Ramos (cell line): ENCODE results near the gene ULK4.
"Not testable (repeated sequence)": the region's sequence is repeated elsewhere in the genome, so short reads cannot be mapped to it uniquely, and the experiment has no call there.

Source experiments
- in situ Hi-C: fragments of 300-500 bp; cut with MboI; formaldehyde crosslinking; loops from one replicate; pipeline ENCODE4 v1.14.3; 2022; ENCODE audit warnings: low sequenced_read_pairs; ENCODE audit not compliant: unreplicated experiment

Gene ULK4

GRCh38 chr3:41598402-41599126, 363.3 kb downstream of the ULK4 start:
- in situ Hi-C loops: no loop called here

- in situ Hi-C loops: no loop called here
These were observed 368.1 kb downstream of the ULK4 start for GRCh38 chr3:41593774-41594173.

GRCh38 chr3:41592753-41593510, 369.0 kb downstream of the ULK4 start:
- in situ Hi-C loops: no loop called here

GRCh38 chr3:41583014-41583413, 378.9 kb downstream of the ULK4 start:
- in situ Hi-C loops: no loop called here

DNA sequence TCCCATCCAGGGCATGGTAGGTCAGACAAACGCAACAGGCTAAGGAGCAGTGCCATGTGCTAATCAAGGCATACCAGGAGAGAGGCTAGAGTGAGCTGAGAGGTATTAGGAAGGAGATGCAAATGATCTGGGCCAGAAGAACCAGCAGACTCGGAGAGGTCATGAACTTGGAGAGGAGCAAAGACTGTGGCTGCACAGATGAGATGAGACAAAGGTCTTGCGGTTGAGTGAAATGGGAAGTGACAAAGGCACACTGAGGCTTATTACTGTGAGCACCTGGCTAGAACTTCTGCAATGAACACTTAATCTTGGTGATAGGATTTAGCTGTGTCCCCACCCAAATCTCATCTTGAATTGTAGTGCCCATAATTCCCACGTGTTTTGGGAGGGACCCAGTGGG, 380.2 kb downstream of the ULK4 start:
- in situ Hi-C loops: no loop called here

DNA sequence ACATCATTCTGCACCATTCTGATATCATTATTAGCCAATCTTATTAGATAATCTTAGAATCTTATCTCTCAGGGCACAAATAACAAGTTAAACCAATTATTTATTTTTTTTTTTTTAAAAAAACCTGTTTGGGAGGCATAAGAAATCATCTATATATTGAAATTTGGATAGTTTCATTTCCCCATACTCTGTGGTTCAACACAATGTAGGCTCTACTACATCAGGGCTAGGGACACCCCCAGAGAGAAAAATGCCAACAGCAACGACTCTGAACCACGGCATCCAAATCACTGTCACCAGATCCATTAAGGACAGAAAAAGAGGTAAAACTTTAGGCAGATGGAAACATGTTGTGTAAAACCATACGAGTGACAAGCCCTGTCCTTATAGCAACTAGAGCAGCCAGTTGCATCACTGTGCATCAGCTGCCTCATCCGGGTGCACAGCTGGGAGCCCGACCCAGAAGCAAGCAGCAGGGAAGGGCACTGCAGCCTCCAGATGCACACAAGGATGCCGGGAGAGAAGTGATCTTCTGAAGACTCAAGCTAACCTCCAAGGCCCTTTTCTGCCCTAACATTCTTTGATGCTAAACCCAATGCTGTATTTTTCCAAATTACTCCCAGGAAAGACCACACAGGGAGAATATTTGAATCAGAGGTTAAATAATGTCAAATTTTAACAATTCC, 381.5 kb downstream of the ULK4 start:
- in situ Hi-C loops: no loop called here

GRCh38 chr3:41579861-41580260, 382.0 kb downstream of the ULK4 start:
- in situ Hi-C loops: no loop called here

DNA sequence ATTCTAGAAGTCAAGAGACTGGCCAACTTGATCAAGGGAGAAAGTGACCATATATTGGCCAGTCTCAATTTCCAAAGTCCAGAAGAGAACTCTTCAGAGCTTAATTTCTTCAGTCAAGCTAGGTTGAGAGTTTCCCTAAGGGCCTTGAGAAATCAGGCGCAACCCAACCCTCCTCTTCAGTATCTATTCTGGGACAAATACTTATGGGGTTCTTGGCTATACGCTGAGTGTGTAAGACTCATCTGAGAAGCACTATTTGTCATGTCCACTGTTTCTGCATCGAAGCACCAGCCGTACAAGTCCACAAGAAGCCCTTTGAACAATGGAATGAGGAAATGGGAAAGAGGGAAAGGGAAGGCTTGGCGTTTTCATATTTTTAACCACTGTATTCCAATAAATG, 383.1 kb downstream of the ULK4 start:
- in situ Hi-C loops: no loop called here

- in situ Hi-C loops: no loop called here
These were observed 386.2 kb downstream of the ULK4 start for GRCh38 chr3:41575724-41576123.

GRCh38 chr3:41574900-41575299, 387.0 kb downstream of the ULK4 start:
- in situ Hi-C loops: no loop called here

DNA sequence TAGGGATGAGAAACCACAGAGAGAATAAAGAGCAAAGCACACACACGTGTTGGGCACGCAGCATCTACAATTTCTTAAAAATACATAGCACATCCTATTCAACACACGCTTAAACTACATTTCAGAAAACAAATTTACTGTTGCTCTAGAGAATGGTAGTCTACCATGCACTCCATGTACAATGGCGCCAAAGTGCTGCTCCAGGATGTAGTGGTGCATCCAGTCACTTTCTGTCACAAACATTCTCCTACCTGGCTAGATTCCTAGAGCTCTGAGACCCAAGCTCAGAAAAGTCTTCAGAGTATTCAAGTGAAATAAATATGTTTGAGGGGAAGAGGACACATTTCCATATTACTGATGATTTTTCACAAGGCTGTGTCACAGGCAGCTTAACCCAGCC, 388.3 kb downstream of the ULK4 start:
- in situ Hi-C loops: no loop called here

GRCh38 chr3:41572092-41572491, 389.8 kb downstream of the ULK4 start:
- in situ Hi-C loops: no loop called here

DNA sequence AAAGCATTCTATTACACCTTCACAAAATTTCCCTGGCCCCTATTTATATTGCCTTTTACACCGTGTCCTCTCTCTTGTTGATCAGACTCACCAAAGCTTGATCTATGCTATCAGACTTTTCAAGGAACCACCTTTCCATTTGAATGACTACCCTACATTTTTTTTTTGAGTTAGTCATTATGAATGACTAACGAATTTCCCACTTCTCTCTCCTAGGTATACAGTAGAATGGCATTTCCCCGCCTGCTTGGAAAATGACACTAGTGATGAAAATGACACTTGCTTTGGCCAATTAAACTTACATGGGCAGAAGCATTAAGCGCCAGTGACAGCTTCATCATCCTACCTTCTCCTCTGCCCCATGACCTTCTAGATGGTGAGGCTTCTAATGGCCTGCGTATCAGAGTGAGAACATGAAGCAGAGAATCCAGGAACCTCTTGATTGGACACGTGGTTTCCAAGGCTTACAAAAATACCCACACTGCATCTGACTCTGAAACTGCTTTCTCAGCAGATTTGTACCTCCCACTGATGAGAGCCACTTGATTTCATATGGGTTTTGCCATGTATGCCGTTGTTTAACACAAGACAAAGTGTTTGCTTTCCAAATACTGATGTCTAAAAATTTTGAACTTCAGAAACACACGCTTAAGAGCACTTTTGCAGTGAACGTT, 392.1 kb downstream of the ULK4 start:
- in situ Hi-C loops: no loop called here

DNA sequence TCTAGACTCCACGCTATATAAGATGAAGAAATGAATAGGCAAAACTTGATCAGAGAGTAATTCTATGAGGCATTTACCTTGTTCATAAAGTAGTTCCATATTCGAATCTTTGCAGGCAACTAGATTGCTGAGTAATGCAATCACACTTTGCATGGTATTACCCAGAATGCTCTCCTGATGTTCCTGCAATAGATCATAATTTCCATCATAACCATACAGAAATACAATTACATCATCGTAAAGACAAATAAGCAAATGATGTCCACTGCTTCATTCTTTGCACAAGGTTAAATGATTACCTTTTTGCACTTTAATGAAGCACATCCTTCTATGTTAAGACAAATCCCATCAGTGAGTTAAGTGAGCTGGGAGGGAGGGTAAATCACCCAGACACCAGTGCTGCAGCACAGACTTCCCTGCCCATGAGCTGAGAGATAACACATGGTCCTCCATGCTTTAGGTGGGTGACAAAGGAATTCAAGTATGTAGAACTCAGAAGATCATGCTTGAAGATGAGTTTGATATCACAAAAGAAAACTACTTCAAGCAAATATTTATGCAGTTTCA, 395.9 kb downstream of the ULK4 start:
- in situ Hi-C loops: no loop called here

DNA sequence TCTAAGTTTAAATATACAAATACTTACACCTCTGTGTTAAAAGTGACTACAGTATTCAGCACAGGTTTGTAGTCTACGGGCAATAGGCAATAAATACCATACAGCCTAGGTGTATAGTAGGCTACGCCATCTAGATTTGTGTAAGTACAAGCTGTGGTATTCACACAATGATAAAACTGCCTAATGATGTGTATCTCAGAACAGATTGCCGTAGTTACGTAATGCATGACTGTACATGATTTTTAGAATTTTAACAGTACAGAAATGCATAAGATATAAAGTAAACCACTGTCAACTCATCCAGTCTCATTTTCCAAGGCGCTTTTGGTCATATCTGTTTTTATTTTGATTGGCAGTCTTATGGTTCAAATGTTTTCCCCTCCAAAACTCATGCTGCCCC, 396.9 kb downstream of the ULK4 start:
- in situ Hi-C loops: no loop called here

DNA sequence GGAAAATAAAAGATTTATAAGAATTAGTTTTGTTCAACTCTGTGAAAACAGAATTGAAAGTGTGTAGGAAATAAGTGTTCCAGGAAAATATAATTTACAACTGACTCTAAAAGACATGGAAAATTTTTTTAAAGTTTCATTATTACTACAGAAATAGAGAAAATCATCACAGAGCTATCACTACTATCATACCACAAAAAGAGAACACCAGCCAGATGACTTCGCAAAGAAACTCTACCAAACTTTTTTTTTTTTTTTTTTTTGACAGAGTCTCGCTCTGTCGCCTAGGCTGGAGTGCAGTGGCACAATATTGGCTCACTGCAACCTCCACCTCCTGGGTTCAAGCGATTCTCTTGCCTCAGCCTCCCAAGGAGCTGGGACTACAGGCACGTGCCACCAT, 405.7 kb downstream of the ULK4 start:
- in situ Hi-C loops: not testable (repeated sequence)

GRCh38 chr3:41532976-41533375, 428.9 kb downstream of the ULK4 start:
- in situ Hi-C loops: no loop called here

- in situ Hi-C loops: no loop called here
These were observed 434.8 kb downstream of the ULK4 start for GRCh38 chr3:41526995-41527573.

- in situ Hi-C loops: no loop called here
These were observed 436.4 kb downstream of the ULK4 start for GRCh38 chr3:41525303-41526064.
